Esophagus muscularis mucosa (tissue), 3 donors: ENCODE results near the gene IVL.

Experiments
- CTCF ChIP-seq, 3 experiments: fragments of 200-600 bp in 2 of 3; fragments of 450-650 bp in 1 of 3; sonication (generic) in 2 of 3; IDR thresholded peaks; one replicate each; pipeline ENCODE4 v1.5.1; 2017 to 2019; ENCODE audit warnings: antibody characterized with exemption in 3 of 3, mild to moderate bottlenecking in 2 of 3, moderate library complexity in 1 of 3
- POLR2A ChIP-seq: fragments of 450-650 bp; IDR thresholded peaks from one replicate; pipeline ENCODE4 v1.6.1; 2017; ENCODE audit warnings: antibody characterized with exemption, moderate library complexity, mild to moderate bottlenecking, low read depth
- POLR2AphosphoS5 ChIP-seq, 2 donors: sonication (generic); formaldehyde crosslinking; IDR thresholded peaks; one replicate each; pipeline ENCODE4 v1.6.1; 2017; ENCODE audit warnings: antibody characterized with exemption in 2 of 2

DNA sequence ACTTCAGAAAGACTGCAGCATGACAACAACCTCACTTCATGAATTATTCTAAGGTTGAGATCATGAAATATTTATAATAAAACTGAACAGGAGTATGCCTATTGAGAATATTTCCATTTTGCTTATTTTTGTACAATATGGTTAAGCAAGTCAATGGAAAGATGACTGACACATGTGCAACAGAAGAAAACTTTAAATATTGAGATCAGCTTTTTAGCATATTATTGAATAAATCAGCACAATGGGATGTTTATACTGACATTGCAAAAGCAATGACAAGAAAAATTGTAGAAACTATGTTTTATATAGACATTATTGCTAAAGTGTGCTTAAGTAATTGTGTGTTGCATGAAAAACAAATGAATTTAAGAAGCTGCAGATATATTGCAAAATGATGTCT lies 43.9 kb upstream of the IVL start:
- no peak for TF ChIP-seq CTCF (IDR thresholded peaks at IDR 0.05)
- no peak for TF ChIP-seq POLR2A
- TF ChIP-seq POLR2AphosphoS5 (IDR thresholded peaks at IDR 0.05): no peak
